CD1c-positive myeloid dendritic cell (primary cell): ENCODE results near the gene LYZL6.

Experiments
- DNase-seq: peaks from one replicate; pipeline ENCODE4 v3.0.0-alpha.2; 2016; ENCODE audit errors: extremely low spot score

LYZL6 gene, protein sequence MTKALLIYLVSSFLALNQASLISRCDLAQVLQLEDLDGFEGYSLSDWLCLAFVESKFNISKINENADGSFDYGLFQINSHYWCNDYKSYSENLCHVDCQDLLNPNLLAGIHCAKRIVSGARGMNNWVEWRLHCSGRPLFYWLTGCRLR

GRCh38 chr17:35943537-35943936 lies at the start of gene LYZL6:
Gene LYZL6 (minus strand): TSS chr17:35943713. CDS start chr17:35939356, 4,357 bp downstream.
- DNase-seq, result no peak

DNA sequence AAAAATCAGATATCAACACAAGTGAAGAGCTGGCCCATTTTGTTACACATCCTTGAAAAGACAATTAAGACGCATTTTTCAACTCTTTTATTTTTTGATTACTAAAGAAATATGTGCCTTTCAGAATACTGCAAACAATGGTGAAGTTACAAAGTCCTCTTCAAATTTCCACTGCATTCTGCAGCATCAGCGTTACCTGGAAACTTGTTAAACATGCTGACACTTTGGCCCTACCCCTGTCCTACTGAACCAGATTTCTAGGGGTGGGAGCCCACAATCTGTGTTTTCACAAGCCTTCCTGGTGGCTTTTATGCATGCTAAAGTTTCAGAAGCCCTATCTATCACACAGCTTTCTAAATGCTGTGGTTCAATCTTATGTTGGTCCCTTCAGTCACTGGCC lies 47.6 kb upstream of the LYZL6 start:
- DNase-seq, result no peak

DNA sequence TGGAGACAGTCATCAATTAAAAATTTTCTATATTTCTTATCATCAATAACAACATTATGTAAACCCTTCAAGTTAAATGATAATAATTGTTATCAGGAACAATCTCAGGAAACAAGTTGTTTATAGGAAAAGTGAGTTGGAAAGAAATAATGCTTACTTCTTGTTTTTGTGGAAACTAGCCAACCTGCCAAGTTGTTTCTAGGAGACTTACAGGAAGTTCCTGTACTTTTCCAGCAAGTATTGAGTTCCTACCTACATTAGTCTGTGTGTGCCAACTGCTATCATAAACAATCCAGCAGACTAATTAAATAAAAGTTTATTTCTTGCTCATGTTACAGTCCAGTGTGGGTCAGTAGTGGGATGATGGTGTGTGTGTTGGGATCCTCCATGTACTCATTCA lies 44.7 kb upstream of the LYZL6 start:
- DNase-seq, result no peak

GRCh38 chr17:35986643-35987042 lies 43.1 kb upstream of the LYZL6 start, which contains the start of gene CCL14:
Gene CCL14 (minus strand): TSS chr17:35986729. CDS start chr17:35986649, 80 bp downstream.
- peak; percentile 10 for DNase-seq

GRCh38 chr17:35984140-35984539 lies 40.6 kb upstream of the LYZL6 start:
- no peak for DNase-seq

- DNase-seq, result no peak
Observed at GRCh38 chr17:35982409-35983191, 39.1 kb upstream of the LYZL6 start.

GRCh38 chr17:35981908-35982330 lies 38.4 kb upstream of the LYZL6 start:
- DNase-seq, result no peak

DNA sequence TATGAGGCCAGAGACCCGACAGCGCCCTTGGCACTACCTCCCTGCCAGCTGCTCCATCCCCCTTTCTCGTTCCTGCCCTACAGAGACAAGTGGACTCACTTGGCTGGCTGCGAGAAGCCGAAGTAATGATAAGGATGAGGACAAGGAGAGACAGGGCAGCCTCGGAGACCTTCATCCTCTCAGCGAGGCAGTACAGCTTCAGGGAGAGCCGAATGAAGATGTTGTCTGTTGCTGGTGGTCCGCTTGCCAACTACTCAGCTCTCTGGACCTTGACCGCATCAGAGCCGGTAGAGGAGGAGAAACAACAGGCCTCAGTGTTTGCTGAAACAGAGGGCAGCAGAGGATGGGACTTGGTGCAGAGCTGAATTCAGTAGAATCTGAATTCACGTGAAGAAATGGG lies 37.7 kb upstream of the LYZL6 start, which contains the start of gene CCL16:
TSS of gene CCL16 (minus strand) at position 252 of the 400 bp plus-strand sequence. CDS start at position 175, 77 bp downstream.
- DNase-seq, result no peak

DNA sequence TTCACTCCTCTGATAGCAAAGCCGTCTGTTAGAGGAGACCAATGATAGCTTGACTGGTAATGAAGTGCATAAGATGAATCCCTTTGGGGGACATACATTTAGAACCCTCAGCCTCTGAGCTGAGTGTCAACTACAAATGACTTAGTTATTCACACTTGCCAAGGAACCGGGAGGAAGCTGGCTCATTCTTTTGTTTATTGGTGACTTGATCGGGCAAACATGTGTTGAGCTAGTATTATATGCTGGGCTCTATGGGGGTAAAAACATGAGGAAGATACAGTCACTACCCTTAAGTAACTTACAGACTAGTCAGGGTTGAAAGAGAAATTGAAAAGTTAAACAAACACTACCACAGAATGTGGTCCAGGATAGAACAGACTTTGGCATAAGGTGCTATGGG lies 34.8 kb upstream of the LYZL6 start:
- no peak for DNase-seq

DNA sequence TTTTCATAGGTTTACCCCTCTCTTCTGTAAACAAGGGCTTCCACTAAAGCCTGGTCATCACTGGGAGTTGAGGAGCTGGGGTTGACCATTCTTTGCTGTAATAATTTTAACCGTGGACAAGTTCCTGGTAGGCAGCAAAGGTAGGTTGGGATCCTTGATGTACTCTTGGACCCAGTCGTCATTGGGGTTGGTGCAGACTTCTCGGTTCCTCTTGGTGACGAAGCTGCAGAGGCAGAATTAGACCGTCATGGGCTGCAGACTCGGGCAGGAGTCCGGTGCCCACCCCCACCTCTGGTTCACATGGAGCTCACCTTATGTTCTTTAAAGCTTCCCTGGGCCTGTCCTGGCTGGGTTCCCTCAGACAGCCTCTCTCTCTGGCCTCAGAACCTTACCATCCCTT lies 34.0 kb upstream of the LYZL6 start:
- peak; percentile 60 for DNase-seq

GRCh38 chr17:35973333-35974260 lies 30.1 kb upstream of the LYZL6 start:
- peak; percentile 27 for DNase-seq

GRCh38 chr17:35972945-35973332 lies 29.4 kb upstream of the LYZL6 start:
- DNase-seq, result no peak

- no peak for DNase-seq
Observed at GRCh38 chr17:35972535-35972934, 29.0 kb upstream of the LYZL6 start.

DNA sequence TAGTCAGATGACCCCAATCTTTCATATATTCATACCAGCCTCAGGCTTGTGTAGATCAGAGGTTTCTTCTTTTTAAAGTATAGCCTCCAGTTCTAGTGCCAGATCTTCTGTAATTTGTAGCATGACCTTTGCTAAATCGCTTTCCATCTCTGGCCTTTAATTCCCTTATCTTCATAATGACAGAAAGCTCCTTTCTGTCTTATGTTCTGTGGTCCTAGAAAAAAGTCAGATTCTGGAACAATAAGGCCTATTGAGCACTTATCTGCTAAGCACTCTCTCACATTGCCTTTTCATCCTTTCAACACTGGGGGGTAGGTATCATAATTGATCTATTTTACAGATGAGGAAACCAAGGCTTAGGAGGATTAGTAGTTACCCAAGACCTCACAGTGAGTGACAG lies 28.6 kb upstream of the LYZL6 start:
- no peak for DNase-seq

- peak; percentile 88 for DNase-seq
Observed at GRCh38 chr17:35969558-35970380, 26.3 kb upstream of the LYZL6 start.

DNA sequence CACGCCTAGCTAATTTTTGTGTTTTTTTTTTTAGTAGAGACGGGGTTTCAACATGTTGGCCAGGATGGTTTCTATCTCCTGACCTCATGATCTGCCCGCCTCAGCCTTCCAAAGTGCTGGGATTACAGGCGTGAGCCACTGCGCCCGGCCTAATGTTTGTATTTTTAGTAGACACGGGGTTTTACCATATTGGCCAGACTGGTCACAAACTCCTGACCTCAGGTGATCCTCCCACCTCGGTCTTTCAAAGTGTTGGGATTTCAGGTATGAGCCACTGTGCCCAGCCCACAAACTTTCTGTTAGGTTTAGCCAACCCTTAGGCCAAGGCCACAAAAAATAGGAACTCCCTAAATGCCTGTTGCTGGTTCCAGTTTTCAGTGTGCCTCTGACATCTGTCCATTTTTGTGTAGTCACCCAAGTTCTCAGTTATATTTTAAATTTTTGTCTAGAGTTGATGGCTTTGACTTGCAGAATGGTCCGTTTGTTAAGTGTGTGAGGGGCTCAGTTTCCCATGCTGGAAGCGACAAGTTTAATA lies 25.1 kb upstream of the LYZL6 start:
- DNase-seq, result peak; percentile 6

DNA sequence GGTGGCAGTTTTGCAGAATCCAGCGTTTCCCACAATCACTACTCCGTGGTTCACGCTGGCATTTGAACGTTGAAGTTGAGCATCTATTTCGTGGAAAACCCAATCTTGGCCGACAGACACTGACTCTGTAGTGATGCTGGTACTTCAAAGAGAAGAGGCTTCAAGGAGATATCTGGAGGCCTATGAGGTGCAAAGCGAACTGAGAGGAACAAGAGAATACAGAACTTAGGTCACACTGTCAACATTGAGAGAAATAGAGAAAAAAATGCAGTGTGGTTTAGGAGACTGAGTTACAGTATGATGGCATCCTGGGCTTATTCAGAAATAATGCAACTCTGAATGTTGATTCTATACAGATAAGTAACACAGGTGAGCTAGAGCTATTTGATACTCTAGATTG lies 21.8 kb upstream of the LYZL6 start:
- no peak for DNase-seq

- DNase-seq, result no peak
Observed at GRCh38 chr17:35963663-35964062, 20.1 kb upstream of the LYZL6 start.

- DNase-seq, result no peak
Observed at GRCh38 chr17:35953720-35954119, 10.2 kb upstream of the LYZL6 start.

- DNase-seq, result no peak
Observed at GRCh38 chr17:35949401-35949800, 5.9 kb upstream of the LYZL6 start.

GRCh38 chr17:35948092-35948491 lies 4.6 kb upstream of the LYZL6 start:
- DNase-seq, result no peak
